Erythroblast (primary cell): ENCODE measurements around the gene RNF44.

ENCODE experiments used
- GATA1 ChIP-seq: IDR thresholded peaks from 2 replicates; pipeline ENCODE4 v1.6.1; 2011; ENCODE audit warnings: low read depth, mild to moderate bottlenecking, control low read depth, low read length, moderate library complexity
- POLR2A ChIP-seq: IDR thresholded peaks from 2 replicates; pipeline ENCODE4 v1.6.1; 2011; ENCODE audit warnings: mild to moderate bottlenecking, low read length

- TF ChIP-seq POLR2A, result no peak
- TF ChIP-seq GATA1, result no peak
Observed at GRCh38 chr5:176548967-176549444, 11.8 kb upstream of the RNF44 start, which contains the start of gene CDHR2.
